Hepatocyte (in vitro differentiated cells): Measurements from ENCODE around the gene ADAP1.

Experiments
- EZH2 ChIP-seq: fragments of 200-600 bp; sonication (generic); IDR thresholded peaks from 2 replicates; pipeline ENCODE4 v1.6.1; 2016; ENCODE audit warnings: antibody characterized with exemption, mild to moderate bottlenecking, borderline replicate concordance
- TF ChIP-seq, protein P1 (sequence below): fragments of 200-600 bp; sonication (generic); IDR thresholded peaks from 2 replicates; pipeline ENCODE4 v1.5.1; 2016; ENCODE audit warnings: antibody characterized with exemption, mild to moderate bottlenecking; ENCODE audit not compliant: poor library complexity

GRCh38 chr7:894927-895450, 59.5 kb downstream of the ADAP1 start:
- TF ChIP-seq, protein P1, sequence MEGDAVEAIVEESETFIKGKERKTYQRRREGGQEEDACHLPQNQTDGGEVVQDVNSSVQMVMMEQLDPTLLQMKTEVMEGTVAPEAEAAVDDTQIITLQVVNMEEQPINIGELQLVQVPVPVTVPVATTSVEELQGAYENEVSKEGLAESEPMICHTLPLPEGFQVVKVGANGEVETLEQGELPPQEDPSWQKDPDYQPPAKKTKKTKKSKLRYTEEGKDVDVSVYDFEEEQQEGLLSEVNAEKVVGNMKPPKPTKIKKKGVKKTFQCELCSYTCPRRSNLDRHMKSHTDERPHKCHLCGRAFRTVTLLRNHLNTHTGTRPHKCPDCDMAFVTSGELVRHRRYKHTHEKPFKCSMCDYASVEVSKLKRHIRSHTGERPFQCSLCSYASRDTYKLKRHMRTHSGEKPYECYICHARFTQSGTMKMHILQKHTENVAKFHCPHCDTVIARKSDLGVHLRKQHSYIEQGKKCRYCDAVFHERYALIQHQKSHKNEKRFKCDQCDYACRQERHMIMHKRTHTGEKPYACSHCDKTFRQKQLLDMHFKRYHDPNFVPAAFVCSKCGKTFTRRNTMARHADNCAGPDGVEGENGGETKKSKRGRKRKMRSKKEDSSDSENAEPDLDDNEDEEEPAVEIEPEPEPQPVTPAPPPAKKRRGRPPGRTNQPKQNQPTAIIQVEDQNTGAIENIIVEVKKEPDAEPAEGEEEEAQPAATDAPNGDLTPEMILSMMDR = no peak
- no peak for TF ChIP-seq EZH2
